C4-2B (cell line): ENCODE results near the gene CES3.

Experiments
- CTCF ChIP-seq: fragments of 450-650 bp; conservative IDR thresholded peaks from 2 replicates; pipeline ENCODE4 v1.5.1; 2017; ENCODE audit warnings: mild to moderate bottlenecking
- ZFX ChIP-seq: fragments of 450-650 bp; IDR thresholded peaks from 2 replicates; pipeline ENCODE4 v1.6.1; 2017

GRCh38 chr16:66948134-66948836, 12.8 kb upstream of the CES3 start:
- TF ChIP-seq CTCF (no peak), ZFX (no peak)
